SU-DHL-6 (cell line): Measurements from ENCODE around the gene CCDC181.

Source experiments
- H2AFZ ChIP-seq: fragments of 200-600 bp; sonication (generic); 2 replicates; pipeline ENCODE4 v1.6.1; 2014; ENCODE audit warnings: low read depth, mild to moderate bottlenecking, moderate library complexity, mixed read lengths, antibody characterized with exemption, low read length; ENCODE audit not compliant: severe bottlenecking
- H3F3A ChIP-seq: fragments of 200-600 bp; shearing (Covaris generic); 2 replicates; pipeline ENCODE4 v1.6.0; 2016; ENCODE audit warnings: antibody characterized with exemption, mild to moderate bottlenecking; ENCODE audit not compliant: insufficient read depth
- H3K27ac ChIP-seq: fragments of 200-600 bp; sonication (generic); 2 replicates; pipeline ENCODE4 v1.5.1; 2016; ENCODE audit warnings: low read depth, mild to moderate bottlenecking, low read length, moderate library complexity, mixed read lengths
- H3K27me3 ChIP-seq: fragments of 200-600 bp; sonication (generic), shearing (Covaris generic); 2 replicates; pipeline ENCODE4 v1.6.0; 2014; ENCODE audit warnings: mild to moderate bottlenecking, low read length
- H3K36me3 ChIP-seq: fragments of 200-600 bp; sonication (generic); 2 replicates; pipeline ENCODE4 v1.6.1; 2014; ENCODE audit warnings: mild to moderate bottlenecking, low read length, mixed read lengths
- H3K4me2 ChIP-seq: fragments of 300-600, 200-600 bp; shearing (Covaris generic), sonication (generic); 2 replicates; pipeline ENCODE4 v1.6.0; 2014; ENCODE audit warnings: low read length, low read depth, mild to moderate bottlenecking; ENCODE audit not compliant: poor library complexity, severe bottlenecking
- H3K4me3 ChIP-seq: fragments of 200-600 bp; sonication (generic); 2 replicates; pipeline ENCODE4 v1.5.1; 2014; ENCODE audit warnings: antibody characterized with exemption, low read length, mild to moderate bottlenecking, mixed read lengths; ENCODE audit not compliant: insufficient read depth, poor library complexity, severe bottlenecking
- H3K79me2 ChIP-seq: fragments of 200-600 bp; sonication (generic); 2 replicates; pipeline ENCODE4 v1.6.1; 2014; ENCODE audit warnings: mild to moderate bottlenecking, low read length, moderate library complexity; ENCODE audit not compliant: insufficient read depth
- H3K9ac ChIP-seq: fragments of 200-600 bp; sonication (generic); 2 replicates; pipeline ENCODE4 v1.7.0; 2014; ENCODE audit warnings: mild to moderate bottlenecking, low read length
- H3K9me2 ChIP-seq: fragments of 200-600 bp; sonication (generic); replicated peaks from 2 replicates; pipeline ENCODE4 v1.6.1; 2014; ENCODE audit warnings: low read length; ENCODE audit not compliant: insufficient read depth
- H3K9me3 ChIP-seq: fragments of 200-600 bp; sonication (generic); 2 replicates; pipeline ENCODE4 v1.6.1; 2014; ENCODE audit warnings: low read length, mixed read lengths; ENCODE audit not compliant: insufficient read depth
- H4K20me1 ChIP-seq: fragments of 200-600 bp; sonication (generic); 2 replicates; pipeline ENCODE4 v1.6.1; 2014; ENCODE audit warnings: low read depth, mild to moderate bottlenecking, antibody characterized with exemption, low read length, moderate library complexity, mixed read lengths
- CTCF ChIP-seq: fragments of 200-600 bp; sonication (generic); IDR thresholded peaks from one replicate; pipeline ENCODE4 v1.5.1; 2017; ENCODE audit warnings: antibody characterized with exemption, mild to moderate bottlenecking, low read length, moderate library complexity; ENCODE audit not compliant: insufficient read depth, poor library complexity, severe bottlenecking
- EZH2phosphoT487 ChIP-seq: fragments of 200-600 bp; sonication (generic), shearing (Covaris generic); conservative IDR thresholded peaks from 2 replicates; pipeline ENCODE4 v1.6.1; 2018; ENCODE audit warnings: mild to moderate bottlenecking, antibody characterized with exemption, low read length, moderate library complexity, mixed read lengths

The CCDC181 gene

DNA sequence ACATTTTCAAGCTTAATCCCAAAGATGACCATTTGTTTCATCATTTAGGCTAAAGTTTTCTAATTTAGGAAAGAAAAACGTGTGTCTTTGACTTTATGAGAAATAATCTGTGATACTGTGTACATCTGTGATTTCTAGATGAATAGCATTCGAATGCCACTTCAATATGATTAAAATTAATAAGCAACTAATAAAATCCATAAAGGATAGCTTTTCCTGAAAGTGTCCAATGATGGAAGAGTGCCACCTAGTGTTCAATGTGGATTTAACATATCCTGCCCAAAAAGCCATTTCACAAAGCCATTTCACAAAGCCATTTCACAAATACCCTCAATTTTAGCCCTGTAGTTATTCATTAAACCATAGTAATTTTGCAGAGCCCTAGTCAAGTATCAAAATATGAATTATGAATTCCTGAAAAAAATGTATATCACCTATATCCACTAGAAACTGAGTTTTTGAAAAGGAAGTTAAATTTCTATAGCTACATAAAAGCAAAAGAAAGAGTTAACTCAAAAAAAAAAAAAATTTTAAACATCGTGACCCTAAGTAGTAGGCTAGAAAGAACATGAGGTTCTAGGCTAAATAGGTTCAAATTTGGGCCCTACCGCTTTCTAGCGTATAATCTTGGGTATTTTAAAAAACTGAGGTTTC is 78.8 kb downstream of the CCDC181 start:
- no peak overlapping the region for H3K27ac ChIP-seq
- H3K79me2 ChIP-seq = no peaks in the 10 kb centered on the region
- H3F3A ChIP-seq = no peaks in the 10 kb centered on the region
- no peaks in the 10 kb centered on the region for H3K27me3 ChIP-seq
- H3K36me3 ChIP-seq = no peaks in the 10 kb centered on the region
- no peaks in the 10 kb centered on the region for H3K9me2 ChIP-seq
- no peak overlapping the region for H2AFZ ChIP-seq
- H3K9ac ChIP-seq = no peak overlapping the region
- no peak overlapping the region for H3K4me2 ChIP-seq
- peak; percentile 67 for TF ChIP-seq CTCF
- no peak for TF ChIP-seq EZH2phosphoT487
- no peaks in the 10 kb centered on the region for H4K20me1 ChIP-seq
- H3K9me3 ChIP-seq = no peaks in the 10 kb centered on the region
- no peak overlapping the region for H3K4me3 ChIP-seq

- Histone ChIP-seq H3K9ac (no peak overlapping the region), H4K20me1 (no peaks in the 10 kb centered on the region), H3K27ac (no peak overlapping the region), H3F3A (no peaks in the 10 kb centered on the region), H3K4me2 (no peak overlapping the region), H3K36me3 (no peaks in the 10 kb centered on the region), H2AFZ (no peak overlapping the region), H3K79me2 (no peaks in the 10 kb centered on the region), H3K9me3 (no peaks in the 10 kb centered on the region), H3K4me3 (no peak overlapping the region), H3K27me3 (no peaks in the 10 kb centered on the region), H3K9me2 (no peaks in the 10 kb centered on the region)
- no peak for TF ChIP-seq CTCF
- no peak for TF ChIP-seq EZH2phosphoT487
Observed at GRCh38 chr1:169347688-169348382, 79.4 kb downstream of the CCDC181 start.

DNA sequence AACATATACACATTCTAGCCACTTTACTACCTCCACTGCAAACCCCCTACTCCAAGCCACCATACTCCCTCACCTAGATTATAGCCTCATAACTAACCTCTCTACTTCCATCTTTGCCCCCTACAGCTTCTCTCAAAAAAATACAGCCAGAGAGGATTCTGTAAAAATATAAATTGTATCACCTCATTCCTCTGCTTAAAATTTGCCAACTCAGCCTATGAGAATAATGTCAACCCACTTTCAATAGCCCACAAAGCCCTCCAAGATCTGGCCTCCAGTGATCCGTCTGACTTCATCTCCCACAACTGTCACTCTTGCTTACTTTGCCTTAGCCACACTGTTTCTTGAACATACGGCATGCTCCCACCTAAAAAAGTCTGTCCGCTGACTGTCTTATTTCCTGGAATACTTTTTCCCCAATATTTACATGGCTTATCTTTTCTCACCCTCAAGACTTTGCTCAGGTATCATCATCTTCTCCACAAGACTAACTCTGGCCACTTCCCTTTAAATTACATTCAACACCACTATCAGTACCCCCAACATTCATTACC is 81.2 kb downstream of the CCDC181 start:
- Histone ChIP-seq H3F3A (no peaks in the 10 kb centered on the region), H4K20me1 (no peaks in the 10 kb centered on the region), H3K9me2 (no peaks in the 10 kb centered on the region), H2AFZ (no peak overlapping the region), H3K4me3 (no peak overlapping the region), H3K9me3 (no peaks in the 10 kb centered on the region), H3K79me2 (no peaks in the 10 kb centered on the region), H3K9ac (no peak overlapping the region), H3K4me2 (no peak overlapping the region), H3K27me3 (no peaks in the 10 kb centered on the region), H3K27ac (no peak overlapping the region), H3K36me3 (no peaks in the 10 kb centered on the region)
- TF ChIP-seq EZH2phosphoT487 (no peak), CTCF (no peak)
